GM12892 (cell line): ENCODE data around the gene BHMT.

Experiments
- POLR2A ChIP-seq: IDR thresholded peaks from 2 replicates; pipeline ENCODE4 v1.6.1; 2011; ENCODE audit warnings: low read depth, low read length, control low read depth
- POLR2AphosphoS5 ChIP-seq: IDR thresholded peaks from 2 replicates; pipeline ENCODE4 v1.6.1; 2011; ENCODE audit warnings: low read depth, low read length, control low read depth
- TAF1 ChIP-seq: IDR thresholded peaks from 2 replicates; pipeline ENCODE4 v1.6.1; 2011; ENCODE audit warnings: low read depth, mild to moderate bottlenecking, control low read depth, low read length, borderline replicate concordance

DNA sequence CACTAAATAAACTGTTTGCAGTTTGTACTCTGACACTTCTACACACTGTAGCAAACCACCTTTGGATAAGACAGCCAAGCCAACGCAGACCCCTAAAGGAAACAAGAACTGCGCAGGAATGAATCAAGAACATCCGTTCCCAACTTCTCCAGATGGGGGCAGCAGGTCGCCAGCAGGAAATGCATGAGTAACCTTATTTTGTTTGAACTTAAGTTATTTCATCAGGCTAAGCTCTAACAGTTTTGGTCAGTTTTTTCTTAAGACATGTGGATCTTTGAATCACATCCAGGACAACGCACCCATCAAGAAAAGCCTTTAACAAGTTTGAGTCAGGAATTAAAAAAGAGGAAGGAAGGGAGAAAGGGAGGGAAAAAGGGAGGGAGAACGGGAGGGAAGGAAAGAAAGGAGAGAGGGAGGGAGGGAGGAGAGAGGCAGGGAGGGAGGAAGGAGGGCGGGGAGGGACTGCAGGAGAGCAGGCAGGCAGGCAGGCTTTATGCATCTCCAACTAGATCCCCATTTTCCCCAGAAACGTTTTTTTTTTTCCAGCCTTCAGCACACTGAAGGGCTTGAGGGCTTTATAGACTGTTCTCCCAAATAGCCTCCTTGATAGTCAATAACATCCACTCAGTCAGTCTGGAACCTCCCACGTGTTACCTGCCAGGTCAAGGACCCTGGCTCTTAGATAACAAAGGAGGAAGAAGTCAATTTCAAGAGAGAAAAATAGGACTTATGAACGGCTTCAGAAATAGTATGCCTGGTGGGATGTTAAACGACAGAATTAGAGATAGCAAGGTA is 22.2 kb downstream of the BHMT start:
- TF ChIP-seq POLR2A (no peak), POLR2AphosphoS5 (no peak), TAF1 (no peak)
